Ishikawa (cell line): ENCODE data around the gene C16orf87.

Source experiments
- CEBPB ChIP-seq: IDR thresholded peaks from 2 replicates; pipeline ENCODE4 v1.6.1; 2012
- CREB1 ChIP-seq: IDR thresholded peaks from 2 replicates; pipeline ENCODE4 v1.6.1; 2012; ENCODE audit warnings: low read depth
- EGR1 ChIP-seq: IDR thresholded peaks from 2 replicates; pipeline ENCODE4 v1.6.1; 2012
- EP300 ChIP-seq: IDR thresholded peaks from 2 replicates; pipeline ENCODE4 v1.6.1; 2012; ENCODE audit warnings: borderline replicate concordance
- FOXM1 ChIP-seq: IDR thresholded peaks from 2 replicates; pipeline ENCODE4 v1.6.1; 2012; ENCODE audit warnings: low read depth, borderline replicate concordance
- NFIC ChIP-seq: IDR thresholded peaks from 2 replicates; pipeline ENCODE4 v1.6.1; 2012
- RAD21 ChIP-seq: IDR thresholded peaks from 2 replicates; pipeline ENCODE4 v1.6.1; 2012; ENCODE audit warnings: low read depth
- TAF1 ChIP-seq: IDR thresholded peaks from 2 replicates; pipeline ENCODE4 v1.6.1; 2012; ENCODE audit warnings: low read depth, mild to moderate bottlenecking
- TCF12 ChIP-seq: IDR thresholded peaks from 2 replicates; pipeline ENCODE4 v1.6.1; 2012; ENCODE audit warnings: low read depth
- TEAD4 ChIP-seq: IDR thresholded peaks from 2 replicates; pipeline ENCODE4 v1.6.1; 2012
- YY1 ChIP-seq: IDR thresholded peaks from 2 replicates; pipeline ENCODE4 v1.6.1; 2012; ENCODE audit warnings: low read depth
- ZBTB7A ChIP-seq: IDR thresholded peaks from 2 replicates; pipeline ENCODE4 v1.6.1; 2012; ENCODE audit warnings: low read depth
- TF ChIP-seq, protein P1 (sequence below): IDR thresholded peaks from 2 replicates; pipeline ENCODE4 v1.6.1; 2012; ENCODE audit warnings: low read depth, mild to moderate bottlenecking
- TF ChIP-seq, protein P2 (sequence below): IDR thresholded peaks from 2 replicates; pipeline ENCODE4 v1.6.1; 2012
- TF ChIP-seq, protein P3 (sequence below): IDR thresholded peaks from 2 replicates; pipeline ENCODE4 v1.6.1; 2012

Gene C16orf87

DNA sequence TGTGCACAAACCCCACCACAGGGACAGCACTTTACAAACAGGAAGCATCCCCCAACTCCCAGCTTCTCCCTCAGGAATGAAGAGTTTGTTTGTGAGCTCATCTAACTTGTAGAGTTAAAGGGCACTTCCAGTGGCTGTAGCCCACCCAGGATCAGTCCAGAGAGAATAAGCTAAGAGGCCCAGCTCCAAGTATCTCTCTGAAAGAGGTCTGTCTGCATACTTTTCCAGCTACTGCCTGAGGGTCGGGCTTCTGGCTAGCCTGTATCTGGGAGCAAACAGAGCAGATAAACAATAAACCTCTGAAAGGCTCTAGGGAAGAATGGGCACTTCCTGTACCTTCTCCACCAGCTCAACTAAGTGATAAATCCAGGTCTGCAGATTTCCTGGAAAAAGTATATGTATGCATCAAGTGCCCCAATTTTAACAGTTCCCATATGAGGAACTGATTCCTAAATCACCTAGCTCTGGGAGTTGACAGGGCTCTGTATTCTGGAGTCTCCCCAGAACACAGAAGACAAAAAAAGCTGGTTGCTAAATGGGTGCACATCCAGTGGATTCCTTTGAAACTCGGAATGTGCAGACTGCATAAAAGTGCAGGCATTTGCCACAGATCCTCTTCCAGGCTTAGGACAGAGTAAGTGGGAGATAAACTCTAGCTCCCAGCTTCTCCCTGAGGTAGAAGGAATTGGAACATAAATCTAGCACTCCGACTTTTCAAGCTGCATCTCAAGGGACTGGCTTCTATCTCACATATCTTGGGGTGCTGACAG is 45.7 kb downstream of the C16orf87 start:
- TF ChIP-seq CREB1 (no peak), EGR1 (no peak), TEAD4 (no peak), TAF1 (no peak), ZBTB7A (no peak), TCF12 (no peak), FOXM1 (no peak), EP300 (no peak), CEBPB (no peak), YY1 (no peak), NFIC (no peak), RAD21 (no peak)
- TF ChIP-seq, protein P1, sequence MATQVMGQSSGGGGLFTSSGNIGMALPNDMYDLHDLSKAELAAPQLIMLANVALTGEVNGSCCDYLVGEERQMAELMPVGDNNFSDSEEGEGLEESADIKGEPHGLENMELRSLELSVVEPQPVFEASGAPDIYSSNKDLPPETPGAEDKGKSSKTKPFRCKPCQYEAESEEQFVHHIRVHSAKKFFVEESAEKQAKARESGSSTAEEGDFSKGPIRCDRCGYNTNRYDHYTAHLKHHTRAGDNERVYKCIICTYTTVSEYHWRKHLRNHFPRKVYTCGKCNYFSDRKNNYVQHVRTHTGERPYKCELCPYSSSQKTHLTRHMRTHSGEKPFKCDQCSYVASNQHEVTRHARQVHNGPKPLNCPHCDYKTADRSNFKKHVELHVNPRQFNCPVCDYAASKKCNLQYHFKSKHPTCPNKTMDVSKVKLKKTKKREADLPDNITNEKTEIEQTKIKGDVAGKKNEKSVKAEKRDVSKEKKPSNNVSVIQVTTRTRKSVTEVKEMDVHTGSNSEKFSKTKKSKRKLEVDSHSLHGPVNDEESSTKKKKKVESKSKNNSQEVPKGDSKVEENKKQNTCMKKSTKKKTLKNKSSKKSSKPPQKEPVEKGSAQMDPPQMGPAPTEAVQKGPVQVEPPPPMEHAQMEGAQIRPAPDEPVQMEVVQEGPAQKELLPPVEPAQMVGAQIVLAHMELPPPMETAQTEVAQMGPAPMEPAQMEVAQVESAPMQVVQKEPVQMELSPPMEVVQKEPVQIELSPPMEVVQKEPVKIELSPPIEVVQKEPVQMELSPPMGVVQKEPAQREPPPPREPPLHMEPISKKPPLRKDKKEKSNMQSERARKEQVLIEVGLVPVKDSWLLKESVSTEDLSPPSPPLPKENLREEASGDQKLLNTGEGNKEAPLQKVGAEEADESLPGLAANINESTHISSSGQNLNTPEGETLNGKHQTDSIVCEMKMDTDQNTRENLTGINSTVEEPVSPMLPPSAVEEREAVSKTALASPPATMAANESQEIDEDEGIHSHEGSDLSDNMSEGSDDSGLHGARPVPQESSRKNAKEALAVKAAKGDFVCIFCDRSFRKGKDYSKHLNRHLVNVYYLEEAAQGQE, result no peak
- TF ChIP-seq, protein P2, sequence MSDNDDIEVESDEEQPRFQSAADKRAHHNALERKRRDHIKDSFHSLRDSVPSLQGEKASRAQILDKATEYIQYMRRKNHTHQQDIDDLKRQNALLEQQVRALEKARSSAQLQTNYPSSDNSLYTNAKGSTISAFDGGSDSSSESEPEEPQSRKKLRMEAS, result no peak
- TF ChIP-seq, protein P3, sequence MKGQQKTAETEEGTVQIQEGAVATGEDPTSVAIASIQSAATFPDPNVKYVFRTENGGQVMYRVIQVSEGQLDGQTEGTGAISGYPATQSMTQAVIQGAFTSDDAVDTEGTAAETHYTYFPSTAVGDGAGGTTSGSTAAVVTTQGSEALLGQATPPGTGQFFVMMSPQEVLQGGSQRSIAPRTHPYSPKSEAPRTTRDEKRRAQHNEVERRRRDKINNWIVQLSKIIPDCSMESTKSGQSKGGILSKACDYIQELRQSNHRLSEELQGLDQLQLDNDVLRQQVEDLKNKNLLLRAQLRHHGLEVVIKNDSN, result no peak

DNA sequence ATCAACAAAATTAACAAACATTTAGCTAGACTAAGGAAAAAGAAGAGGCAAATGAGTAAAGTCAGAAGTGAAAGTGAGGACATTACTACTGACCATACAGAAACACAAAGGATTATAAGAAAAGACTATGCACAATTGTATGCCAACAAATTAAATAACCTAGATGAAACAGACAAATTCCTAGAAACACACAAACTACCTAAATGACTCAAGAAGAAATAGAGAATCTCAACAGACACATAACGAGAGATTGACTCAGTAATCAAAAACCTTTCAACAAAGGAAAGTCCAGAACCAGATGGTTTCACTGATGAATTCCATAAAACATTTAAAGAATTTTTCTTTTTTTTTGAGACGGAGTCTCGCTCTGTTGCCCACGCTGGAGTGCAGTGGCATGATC is 47.2 kb downstream of the C16orf87 start:
- no peak for TF ChIP-seq TAF1
- TF ChIP-seq, protein P3, result no peak
- no peak for TF ChIP-seq ZBTB7A
- TF ChIP-seq NFIC, result no peak
- TF ChIP-seq EGR1, result no peak
- no peak for TF ChIP-seq EP300
- TF ChIP-seq, protein P2, result no peak
- TF ChIP-seq CREB1, result no peak
- no peak for TF ChIP-seq YY1

DNA sequence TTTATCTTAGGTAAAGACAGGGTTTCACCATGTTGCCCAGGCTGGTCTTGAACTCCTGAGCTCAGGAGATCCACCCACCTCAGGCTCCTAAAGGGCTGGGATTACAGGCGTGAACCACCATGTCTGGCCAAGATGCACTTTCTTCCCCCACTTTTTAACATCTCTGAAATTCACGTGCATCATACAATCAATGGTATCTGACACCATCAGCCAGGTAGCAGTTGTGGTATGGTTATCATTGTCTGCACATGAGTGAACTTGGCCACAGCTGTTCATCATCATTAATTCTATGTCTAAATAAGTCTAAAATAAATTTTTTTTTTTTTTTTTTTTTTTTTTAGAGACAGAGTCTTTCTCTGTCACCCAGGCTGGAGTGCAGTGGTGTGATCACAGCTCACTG is 48.7 kb downstream of the C16orf87 start:
- TF ChIP-seq, protein P3, result no peak
- TF ChIP-seq, protein P2, result no peak
- TF ChIP-seq FOXM1, result no peak
- no peak for TF ChIP-seq CREB1
- TF ChIP-seq CEBPB, result no peak
- TF ChIP-seq NFIC, result no peak
- TF ChIP-seq TAF1, result no peak
- TF ChIP-seq YY1, result no peak
- no peak for TF ChIP-seq RAD21
- TF ChIP-seq TEAD4, result no peak
- no peak for TF ChIP-seq ZBTB7A
- TF ChIP-seq EP300, result no peak

DNA sequence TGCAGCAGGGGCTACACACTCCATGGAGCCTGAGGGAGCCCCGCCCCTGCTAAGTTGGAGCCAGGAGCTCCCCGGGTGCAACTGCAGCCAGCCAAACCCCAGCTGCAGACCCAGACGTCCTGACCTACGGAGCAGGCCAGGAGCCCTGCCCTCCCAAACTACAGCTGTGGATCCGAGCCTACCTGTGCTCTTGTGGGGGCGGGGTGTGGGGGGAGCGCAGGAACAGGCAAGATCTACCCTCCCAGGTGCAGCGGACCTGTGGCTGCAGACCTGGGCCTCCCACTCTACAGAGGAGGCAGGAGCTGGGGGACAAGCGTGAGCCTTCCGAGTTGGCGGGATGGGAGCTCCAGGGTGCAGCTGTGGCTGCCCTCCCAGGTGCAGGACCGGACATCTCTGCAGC is 53.2 kb downstream of the C16orf87 start:
- TF ChIP-seq CREB1 (no peak), YY1 (no peak), RAD21 (no peak)

DNA sequence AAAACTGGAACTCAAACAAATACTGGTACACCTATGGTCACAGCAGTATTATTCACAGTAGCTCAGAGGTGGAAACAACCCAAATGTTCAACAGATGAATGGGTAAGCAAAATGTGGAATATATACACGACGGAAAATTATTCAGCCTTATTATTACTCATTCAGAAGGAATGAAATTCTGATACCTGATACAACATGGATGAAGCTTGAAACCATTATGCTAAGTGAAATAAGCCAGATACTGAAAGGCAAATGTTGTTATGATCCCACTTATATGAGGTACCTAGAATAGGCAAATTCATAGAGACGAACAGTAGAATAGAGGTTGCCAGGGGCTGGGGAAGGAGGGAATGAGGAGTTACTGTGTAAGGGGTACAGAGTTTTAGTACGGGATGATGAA is 55.8 kb downstream of the C16orf87 start:
- peak; percentile 44; the same call in 1 of the 2 replicates for TF ChIP-seq FOXM1
- 0 out of 2 replicates have a peak, but pooled peaks have one; percentile 9 for TF ChIP-seq NFIC
- no peak for TF ChIP-seq TCF12
- TF ChIP-seq YY1, result peak; percentile 6; the same call in 1 of the 2 replicates
- peak; percentile 37; the same call in 1 of the 2 replicates for TF ChIP-seq EP300

DNA sequence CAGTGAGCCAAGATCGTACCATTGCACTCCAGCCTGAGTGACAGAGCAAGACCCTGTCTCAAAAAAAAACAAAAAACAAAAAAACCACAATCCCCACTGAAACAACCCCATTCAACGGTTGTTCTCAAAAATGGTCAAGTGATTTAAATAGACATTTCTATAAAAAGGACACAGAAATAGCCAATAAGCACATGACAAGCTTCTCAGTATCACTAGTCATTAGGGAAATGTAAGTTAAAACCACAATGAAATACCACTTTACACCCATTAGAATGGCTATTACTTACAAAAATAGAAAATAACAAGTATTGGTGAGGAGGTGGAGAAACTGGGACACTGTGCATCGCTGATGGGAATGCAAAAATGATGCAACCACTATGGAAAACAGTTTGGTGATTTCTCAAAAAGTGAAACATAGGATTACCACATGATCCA is 56.2 kb downstream of the C16orf87 start:
- TF ChIP-seq, protein P1, result no peak
- TF ChIP-seq TEAD4, result no peak
- no peak for TF ChIP-seq TAF1
- no peak for TF ChIP-seq TCF12
- TF ChIP-seq FOXM1, result no peak
- TF ChIP-seq RAD21, result no peak
- TF ChIP-seq CREB1, result no peak
- no peak for TF ChIP-seq CEBPB
- TF ChIP-seq EP300, result no peak
- TF ChIP-seq, protein P3, result no peak
- no peak for TF ChIP-seq ZBTB7A
- TF ChIP-seq NFIC, result no peak
- TF ChIP-seq YY1, result no peak
- no peak for TF ChIP-seq EGR1
- TF ChIP-seq, protein P2, result no peak
